ENCODE data around the gene C15orf40.

The C15orf40 gene

DNA sequence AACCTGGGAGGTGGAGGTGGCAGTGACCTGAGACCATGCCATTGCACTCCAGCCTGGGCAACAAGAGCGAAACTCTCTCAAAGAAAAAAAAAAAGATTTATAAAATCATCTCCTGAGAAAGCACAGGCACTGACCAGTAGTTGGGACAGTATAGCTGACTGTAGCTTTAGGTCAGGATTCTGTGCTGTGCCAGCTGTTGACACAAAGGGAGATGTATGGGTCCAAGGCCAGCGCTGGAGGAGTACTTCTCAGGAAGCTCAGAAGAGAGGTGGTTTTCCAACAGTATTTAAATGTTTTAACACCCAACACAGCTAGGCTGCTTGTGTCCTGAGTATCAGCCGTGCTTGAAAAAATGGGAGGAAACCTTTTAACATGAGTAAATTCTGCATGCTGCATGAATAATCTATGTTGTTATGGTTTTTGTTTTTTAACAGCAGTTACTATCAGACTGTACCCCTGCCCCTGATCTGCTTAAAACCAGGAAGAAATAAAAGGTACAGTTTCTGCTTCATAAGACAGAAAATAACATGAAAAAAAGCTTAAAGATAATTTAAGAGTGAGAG lies 18.9 kb downstream of the C15orf40 start:
- no peak for DNase-seq

GRCh38 chr15:82986442-82986780 lies 25.0 kb downstream of the C15orf40 start:
- no peak for DNase-seq

GRCh38 chr15:82985688-82986441 lies 25.6 kb downstream of the C15orf40 start, which contains the start of gene RAMAC:
Gene RAMAC (plus strand): TSS chr15:82986210. CDS start chr15:82989019, 2,809 bp downstream.
- peak; percentile 77 for DNase-seq

- DNase-seq: no peak
Measured at GRCh38 chr15:82980981-82981380, 30.5 kb downstream of the C15orf40 start.

- no peak for DNase-seq
Measured at GRCh38 chr15:82979726-82980125, 31.7 kb downstream of the C15orf40 start.

DNA sequence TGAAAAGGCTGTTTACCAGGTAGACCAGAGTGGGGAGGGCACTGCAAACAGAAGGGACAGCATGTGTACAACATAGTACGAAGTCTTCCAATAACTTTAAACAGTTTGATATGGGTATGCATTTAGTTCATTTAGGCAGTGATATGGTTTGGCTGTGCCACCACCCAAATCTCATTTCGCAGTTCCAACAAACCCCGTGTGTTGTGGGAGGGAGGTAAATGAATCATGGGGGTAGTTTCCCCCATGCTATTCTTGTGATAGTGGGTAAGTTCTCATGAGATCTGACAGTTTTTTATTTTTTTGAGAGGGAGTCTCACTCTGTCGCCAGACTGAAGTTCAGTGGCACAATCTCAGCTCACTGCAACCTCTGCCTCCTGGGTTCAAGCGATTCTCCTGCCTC lies 33.0 kb downstream of the C15orf40 start:
- DNase-seq: no peak

GRCh38 chr15:82977076-82977475 lies 34.4 kb downstream of the C15orf40 start:
- no peak for DNase-seq

DNA sequence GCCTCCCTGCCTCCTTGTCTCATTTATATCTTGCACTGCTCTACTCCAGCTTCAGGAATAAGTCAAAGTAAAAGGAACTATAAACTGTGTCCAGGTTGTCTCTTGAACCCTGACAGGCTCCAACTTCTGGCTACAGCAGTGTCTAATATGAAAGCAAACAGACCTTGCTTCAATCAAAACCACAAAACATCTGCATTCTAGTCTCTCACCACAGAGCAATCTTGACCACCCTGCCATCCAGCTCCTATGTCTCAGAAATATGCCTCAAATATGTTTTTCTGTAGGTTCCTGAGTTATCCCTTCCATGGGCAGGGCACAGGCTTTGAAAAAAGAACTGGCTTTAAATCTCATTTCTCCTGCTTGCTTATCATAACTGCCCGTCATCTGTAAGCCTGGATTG lies 38.4 kb downstream of the C15orf40 start:
- no peak for DNase-seq

DNA sequence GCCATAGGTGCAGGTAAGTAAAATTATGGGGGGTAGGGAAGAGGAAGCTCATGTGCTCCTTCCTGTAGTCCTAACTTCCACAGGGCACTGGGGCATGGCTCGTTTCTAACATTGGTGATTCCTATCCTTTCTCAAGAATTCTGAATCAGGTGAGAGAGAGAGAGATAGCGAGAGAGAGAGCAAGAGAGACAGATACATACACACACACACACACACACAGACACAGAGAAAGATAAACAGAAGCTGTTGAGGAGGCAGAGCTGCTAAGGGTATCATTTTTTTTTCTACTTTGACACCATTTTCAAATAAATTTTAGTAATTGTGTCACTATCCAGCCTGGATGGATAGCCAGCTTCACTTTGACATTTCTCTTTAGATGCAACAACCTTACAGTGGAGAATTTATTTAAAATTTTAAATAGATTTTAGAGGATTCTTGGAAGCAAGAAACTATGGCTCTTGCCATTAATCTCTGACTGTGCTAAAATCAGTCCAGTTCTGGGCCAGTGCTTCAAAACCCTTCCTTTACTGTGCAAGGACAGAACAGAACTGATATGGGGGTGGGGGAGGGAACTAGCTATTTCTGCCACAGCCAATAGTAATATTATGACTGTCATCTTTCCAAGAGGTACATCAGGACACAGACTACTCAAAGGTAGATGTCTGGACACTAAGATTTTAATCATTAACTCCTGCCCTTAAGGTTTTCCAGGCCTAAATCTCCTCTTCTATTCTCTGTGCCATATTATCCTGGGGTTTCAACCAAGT lies 40.0 kb downstream of the C15orf40 start:
- DNase-seq: no peak

DNA sequence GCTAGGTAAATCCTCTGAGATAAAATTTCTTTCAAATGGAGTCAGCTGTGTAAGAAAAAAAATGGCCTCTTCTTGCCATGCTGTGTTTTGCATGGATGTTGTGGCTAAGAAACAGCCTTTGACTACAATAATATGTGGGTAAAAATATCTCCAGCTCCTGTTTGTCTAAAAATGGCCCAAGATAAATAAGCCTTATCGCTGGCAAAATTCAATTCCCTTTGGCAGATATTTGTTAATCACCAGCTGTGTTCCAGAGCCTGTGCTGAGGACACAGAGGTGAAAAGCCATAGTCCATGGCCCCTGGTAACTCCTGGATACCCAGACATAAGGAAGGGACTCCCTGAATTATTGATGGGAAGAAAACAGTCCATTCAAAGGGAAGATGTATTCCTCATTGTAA lies 40.7 kb downstream of the C15orf40 start:
- DNase-seq: no peak

DNA sequence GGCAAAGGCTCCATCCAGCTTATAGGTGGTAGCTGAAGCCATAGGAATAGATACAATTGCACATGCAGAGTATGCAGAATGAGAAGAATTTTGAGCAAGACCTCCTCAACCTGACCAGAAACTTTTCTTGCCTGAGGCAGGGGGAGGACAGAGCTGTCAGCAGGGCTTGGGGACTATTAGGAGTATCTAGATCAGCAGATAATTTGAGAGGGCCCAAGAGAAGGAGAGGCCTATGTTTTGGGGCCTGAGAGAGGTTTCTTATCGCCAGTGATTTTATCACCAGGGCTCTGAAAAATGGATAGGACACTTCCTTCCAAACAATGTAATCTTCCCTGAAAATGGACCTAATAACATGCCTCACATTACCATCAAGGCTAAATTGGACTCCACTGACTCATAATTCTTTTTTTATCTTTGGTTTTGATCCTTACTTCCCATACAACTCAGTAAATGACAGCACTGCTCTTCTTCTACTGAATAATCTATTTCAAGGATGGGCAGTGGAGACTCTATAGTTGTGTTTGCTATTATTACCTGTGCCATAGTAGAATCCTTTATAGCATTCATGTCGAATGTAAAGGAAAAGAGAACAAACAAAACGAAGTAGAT lies 41.3 kb downstream of the C15orf40 start:
- no peak for DNase-seq

DNA sequence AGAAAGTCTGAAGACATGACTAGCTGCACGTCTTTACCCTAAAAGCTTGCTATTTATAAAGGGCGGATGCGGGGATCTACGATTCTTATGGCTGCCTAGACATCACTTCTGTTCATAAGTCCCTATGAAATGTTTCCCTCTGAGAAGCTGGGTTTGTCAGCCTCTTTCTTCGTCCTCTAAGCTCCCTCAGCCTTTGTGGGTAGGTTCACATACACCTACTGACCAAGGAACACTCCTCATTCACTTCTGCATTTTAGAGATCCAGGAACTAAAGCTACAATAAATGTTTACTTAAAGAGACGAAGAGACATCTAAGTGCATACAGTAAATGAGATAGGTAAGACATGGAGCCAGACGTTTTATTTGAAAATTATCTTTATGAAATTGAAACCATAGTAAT lies 42.1 kb downstream of the C15orf40 start:
- no peak for DNase-seq

- no peak for DNase-seq
Measured at GRCh38 chr15:82968066-82968465, 43.4 kb downstream of the C15orf40 start.

GRCh38 chr15:82966671-82967071 lies 44.8 kb downstream of the C15orf40 start:
- no peak for DNase-seq

DNA sequence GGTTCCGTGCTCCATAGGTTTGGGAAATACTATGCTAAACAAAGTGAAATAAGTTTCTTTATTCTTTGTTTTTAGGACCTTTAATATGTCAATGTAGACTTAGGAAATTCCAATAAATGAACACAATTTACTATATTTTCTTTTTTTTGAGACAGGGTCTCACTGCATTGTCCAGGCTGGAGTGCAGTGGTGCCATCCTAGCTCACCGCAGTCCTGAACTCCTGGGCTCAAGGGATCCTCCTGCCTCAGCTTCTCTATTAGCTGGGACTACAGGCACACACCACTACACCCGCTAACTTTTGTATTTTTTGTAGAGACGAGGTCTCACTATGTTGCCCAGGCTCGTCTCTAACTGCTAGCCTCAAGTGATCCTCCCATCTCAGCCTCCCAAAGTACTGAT lies 46.5 kb downstream of the C15orf40 start:
- no peak for DNase-seq

- DNase-seq: no peak
Measured at GRCh38 chr15:82963471-82964341, 47.7 kb downstream of the C15orf40 start.

GRCh38 chr15:82960766-82961165 lies 50.7 kb downstream of the C15orf40 start:
- DNase-seq: no peak

GRCh38 chr15:82959423-82959822 lies 52.0 kb downstream of the C15orf40 start:
- DNase-seq: no peak

- no peak for DNase-seq
Measured at GRCh38 chr15:82958638-82959037, 52.8 kb downstream of the C15orf40 start.

- no peak for DNase-seq
Measured at GRCh38 chr15:82952158-82953081, 59.0 kb downstream of the C15orf40 start, which contains the start of gene HOMER2. Gene HOMER2 (minus strand): TSS chr15:82952720. CDS start chr15:82952535, 185 bp downstream.

DNA sequence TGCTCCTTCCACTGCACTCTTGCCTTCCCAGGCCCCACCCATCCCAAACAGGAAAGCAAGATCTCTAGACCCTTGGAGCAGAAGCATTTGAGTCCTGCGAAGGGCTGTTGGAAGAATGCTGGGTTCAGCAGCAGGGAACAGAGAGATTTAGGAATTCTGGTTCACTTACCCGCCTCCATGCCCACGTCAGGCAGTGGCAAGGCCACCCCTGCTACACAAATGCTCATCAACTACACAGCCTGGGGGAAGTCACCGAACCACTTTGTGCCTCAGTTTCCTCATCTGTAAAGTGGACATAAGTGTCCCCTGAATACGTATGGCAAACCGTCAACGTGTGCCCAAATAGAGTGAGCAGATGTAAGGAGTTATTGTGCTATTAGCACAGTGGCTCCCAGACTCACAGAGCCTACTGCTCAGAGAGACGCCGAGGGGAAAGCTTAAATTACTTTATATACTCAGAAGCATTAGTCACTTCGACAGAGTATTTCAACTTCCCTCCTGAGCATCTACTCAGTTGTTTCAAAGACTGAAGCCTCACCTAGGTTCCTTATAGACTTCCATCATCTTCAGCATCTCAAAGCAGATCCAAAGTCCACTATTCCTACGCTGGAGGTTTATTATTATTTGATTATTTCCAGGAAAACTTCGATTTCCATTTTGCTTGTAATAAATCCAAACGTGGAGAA lies 59.8 kb downstream of the C15orf40 start:
- no peak for DNase-seq

Data from T1000 (cell line).